CD4-positive, alpha-beta T cell treated with Interleukin-10 for 1 hour (primary cell): ENCODE results near the gene TPSD1.
"Not testable (repeated sequence)": the region's sequence is repeated elsewhere in the genome, so short reads cannot be mapped to it uniquely, and the experiment has no call there.

Experiments
- DNase-seq: peaks from one replicate; pipeline ENCODE4 v3.0.0-alpha.2; 2020

TPSD1 gene

GRCh38 chr16:1243907-1244850, 11.7 kb upstream of the TPSD1 start:
- DNase-seq = not testable (repeated sequence)

DNA sequence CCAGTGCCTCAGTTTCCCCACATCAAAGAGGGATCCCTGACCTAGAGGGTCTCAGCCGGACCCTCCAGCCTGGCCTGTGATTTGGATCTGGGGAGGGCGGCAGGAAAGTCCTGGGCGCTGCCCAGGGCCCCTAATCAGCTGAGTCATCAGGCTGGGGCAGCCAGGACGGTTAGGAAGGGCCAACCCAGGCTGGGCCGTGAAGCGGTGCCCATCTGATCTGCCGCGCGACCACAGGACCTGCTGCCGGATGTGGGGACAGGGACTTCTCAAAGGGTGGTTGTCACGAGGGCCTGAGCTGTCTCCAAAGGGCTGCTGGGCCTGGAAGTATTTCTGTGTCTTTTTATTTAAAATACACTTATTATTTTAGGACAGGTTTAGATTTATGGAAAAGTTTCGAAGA, 11.0 kb upstream of the TPSD1 start:
- DNase-seq = no peak

DNA sequence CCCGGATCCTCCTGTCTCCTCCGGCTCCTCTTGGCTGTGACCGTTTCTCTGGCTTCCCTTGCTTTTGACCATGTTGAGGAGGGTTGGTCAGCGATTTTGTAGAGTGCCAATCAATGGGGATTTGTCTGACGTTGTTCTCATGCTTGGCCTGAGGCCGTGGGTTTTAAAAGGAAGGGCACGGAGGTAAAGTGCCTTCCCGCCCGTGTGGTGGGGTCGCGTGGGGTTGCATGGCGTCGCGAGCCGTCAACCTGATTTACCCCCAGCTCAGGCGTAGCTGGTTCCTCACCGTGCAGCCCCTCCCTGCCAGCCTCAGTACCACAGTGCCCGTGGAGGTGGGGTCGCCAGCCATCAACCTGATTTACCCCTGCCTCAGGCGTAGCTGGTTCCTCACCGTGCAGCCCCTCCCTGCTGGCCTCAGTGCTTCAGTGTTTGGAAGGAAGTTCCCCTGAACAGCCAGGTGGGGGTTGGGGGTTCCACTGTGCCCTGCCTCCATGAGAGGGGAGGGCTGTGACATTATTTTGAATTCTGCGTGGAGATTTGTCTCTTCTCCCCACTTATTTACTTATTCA, 10.3 kb upstream of the TPSD1 start:
- no peak for DNase-seq

DNA sequence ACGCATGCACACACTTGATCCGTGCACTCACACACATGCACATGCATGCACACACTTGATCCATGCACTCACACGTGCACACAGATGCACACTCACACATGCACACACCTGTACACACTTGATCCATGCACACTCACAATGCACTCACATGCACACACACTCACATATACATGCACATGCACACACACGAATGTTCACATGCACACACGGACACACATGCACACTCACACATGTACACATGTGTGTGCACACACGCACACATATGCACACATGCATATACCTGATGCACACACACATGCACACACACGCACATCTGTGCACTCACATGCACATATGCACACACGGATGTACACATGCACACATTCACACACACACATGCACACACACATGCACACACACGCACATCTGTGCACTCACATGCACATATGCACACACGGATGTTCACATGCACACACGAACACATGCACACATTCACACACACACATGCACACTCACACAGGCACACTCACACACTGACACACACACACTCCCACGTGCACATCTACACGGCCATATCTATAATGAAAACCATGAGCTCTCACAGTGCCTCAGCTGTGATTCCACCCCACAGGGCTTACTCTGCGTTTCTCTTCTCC, 7.8 kb upstream of the TPSD1 start:
- DNase-seq = not testable (repeated sequence)

GRCh38 chr16:1249031-1249755, 6.7 kb upstream of the TPSD1 start:
- not testable (repeated sequence) for DNase-seq

- DNase-seq = not testable (repeated sequence)
Measured at GRCh38 chr16:1253701-1254364, 2.0 kb upstream of the TPSD1 start.

GRCh38 chr16:1254821-1255220, 1.0 kb upstream of the TPSD1 start:
- DNase-seq = not testable (repeated sequence)

DNA sequence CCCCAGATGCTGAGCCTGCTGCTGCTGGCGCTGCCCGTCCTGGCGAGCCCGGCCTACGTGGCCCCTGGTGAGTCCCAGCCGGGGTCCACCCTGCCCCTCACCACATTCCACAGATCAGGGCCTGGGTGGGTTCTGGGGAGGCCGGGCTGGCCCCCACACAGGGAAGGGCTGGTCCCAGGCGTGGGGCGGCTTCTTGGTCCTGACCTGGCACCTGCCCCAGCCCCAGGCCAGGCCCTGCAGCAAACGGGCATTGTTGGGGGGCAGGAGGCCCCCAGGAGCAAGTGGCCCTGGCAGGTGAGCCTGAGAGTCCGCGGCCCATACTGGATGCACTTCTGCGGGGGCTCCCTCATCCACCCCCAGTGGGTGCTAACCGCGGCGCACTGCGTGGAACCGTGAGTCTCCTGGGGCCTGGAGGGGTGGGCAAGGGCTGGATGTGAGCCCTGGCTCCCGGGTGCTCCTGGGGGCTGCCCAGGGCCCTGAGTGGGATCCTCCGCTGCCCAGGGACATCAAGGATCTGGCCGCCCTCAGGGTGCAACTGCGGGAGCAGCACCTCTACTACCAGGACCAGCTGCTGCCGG, 516 bp downstream of the TPSD1 start:
- not testable (repeated sequence) for DNase-seq

GRCh38 chr16:1256874-1257322, 1.0 kb downstream of the TPSD1 start:
- DNase-seq = no peak

- no peak for DNase-seq
Measured at GRCh38 chr16:1257561-1258224, 1.8 kb downstream of the TPSD1 start.

- DNase-seq = no peak
Measured at GRCh38 chr16:1258225-1258600, 2.3 kb downstream of the TPSD1 start.

DNA sequence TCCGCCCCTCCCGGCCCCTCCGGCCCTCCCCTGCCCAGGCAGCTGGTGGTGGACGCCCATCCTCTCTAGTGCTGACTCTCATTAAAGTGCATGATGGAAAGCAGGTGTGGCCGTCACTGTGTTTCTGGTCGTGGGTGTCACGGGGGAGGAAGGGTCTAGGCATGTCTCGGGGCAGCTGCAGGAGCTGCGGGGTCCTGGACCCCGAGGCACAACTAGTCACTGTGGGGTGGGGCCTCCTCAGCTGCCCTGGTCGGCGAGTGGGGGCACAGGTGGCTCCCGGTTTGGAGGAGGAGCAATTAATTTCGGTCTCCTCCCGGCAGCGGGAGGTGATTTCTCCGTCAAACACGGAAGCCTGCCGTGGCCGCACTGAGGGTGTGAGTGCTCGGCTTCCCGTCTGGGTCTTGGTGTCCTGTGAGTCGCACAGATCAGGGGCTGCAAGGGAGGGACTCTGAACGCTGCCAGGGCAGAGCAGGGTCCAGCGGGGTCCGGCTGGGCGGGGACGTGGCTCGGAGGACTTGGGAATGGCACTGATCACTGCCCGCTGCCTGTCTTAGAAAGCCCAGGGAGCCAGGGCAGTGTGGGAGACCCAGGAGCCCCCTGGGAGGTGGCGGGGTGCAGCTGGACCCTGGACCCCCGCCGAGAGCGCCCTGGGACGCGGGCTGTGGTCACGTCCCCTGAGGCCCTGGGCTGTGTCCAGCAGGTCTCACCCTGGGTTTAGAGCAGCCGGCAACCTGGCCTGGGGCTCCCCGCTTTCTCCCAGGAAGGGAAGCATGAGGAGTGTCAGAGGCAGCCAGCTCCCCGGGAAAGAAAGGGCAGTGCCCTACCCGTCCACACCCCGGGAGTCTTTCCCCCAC, 3.3 kb downstream of the TPSD1 start:
- DNase-seq = no peak

DNA sequence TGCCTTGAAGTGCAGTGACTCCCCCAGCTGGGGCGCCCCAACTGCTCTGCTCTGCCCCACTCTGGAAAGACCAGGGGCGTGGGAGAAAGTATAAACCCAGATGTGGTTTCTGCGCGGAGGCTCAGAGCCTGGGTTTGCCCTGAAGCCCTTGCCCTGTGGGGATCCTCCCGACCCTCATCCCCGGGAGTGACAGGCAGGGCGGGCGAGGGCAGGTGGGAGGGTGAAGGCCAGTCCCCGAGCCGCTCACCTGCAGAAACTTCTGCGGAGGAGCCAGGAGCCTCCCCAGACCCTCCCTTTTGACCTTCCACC, 3.8 kb downstream of the TPSD1 start:
- DNase-seq = no peak

DNA sequence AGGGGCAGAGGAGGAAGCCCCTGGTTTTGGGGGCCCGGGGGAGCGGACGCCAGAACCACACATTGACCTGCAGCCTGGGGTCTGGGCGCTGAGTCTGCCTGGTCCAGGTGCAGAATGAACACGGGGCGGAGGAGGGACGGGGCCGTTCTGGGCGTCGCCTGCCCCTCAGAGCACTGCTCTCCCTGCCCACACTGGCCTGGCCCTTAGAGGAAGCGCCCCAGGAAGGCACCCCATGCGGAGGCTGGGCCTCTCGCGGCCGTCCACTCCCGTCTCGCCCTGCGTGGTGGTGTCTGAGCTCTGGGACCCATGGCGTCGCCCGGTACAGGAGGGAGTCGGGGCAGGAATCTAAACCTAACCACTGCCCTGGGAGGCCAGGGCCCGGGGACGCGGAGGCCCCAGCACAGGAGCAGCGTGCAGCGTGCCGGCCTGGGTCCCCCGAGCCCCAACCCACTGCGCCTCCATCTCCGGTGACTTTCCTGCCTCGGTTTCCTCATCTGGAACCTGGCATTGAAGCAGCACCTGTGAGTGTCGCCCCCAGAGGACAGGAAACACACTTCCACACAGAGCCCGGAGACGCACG, 4.3 kb downstream of the TPSD1 start:
- DNase-seq = no peak

DNA sequence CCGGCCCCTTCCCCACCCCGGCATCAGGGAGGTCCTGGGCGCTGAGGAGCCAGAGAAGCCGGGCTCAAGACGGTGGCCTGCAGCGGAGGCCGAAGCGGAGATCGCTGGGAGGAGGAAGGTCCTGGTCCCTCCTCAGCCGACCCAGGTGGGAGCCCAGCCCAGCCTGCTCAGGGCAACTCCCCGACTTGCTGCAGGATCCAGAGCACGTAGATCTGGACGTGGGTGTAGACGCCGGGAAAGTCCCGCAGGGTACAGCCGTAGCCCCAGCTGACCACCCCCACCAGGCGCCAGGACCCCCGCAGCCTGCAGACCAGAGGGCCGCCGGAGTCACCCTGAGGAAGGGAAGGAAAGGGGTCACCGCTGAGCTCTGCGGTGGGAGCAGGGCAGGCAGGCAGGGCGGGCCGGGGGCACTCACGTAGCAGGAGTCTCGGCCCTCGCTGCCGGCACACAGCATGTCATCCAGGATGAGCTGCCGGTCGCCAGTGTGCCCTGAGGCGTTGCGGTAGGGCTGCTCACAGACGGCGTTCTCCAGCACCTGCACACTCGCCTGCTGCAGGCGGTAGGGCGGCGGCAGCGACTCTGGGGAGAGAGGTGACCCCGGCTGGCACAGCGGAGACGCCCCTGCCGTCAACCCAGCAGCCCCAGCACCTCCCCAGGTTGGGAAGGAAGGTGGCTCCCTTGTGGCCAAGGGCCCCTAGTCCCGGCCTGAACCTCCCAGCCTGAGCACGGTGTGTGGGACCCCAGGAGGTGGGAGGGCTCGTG, 5.4 kb downstream of the TPSD1 start:
- no peak for DNase-seq

DNA sequence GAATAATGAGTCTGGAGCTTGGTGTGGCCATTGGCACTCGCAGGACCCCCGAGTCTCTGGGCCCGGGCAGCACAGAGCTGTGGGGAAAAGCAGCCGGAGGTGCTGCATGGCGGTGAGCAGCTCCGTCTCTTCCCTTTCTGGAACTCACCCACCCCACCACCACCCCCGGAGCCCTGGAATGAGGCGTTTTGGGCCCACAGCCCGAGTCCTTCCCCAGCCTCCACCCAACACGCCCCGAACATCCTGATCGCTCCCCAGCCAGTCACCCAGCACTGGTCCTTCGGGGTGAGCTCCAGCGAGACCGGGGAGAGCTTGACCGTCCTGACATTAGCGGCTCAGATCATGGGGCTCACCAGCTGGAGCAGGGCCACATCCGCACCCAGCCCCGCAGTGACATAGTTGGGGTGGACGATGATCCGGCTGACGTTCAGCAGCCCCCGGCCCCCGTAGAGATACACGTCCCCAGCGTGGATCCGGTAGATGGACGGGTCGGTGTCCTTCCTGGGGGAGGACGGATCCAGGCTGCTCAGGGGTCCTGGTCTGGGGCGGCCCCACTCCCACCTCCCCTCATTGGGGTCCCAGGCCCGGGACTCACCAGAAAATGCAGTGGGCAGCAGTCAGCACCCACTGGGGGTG, 6.5 kb downstream of the TPSD1 start:
- DNase-seq = no peak

- no peak for DNase-seq
Measured at GRCh38 chr16:1262846-1263221, 7.0 kb downstream of the TPSD1 start.

- no peak for DNase-seq
Measured at GRCh38 chr16:1263591-1264344, 7.9 kb downstream of the TPSD1 start.
